ENCODE data around the gene GOLGA6L10.
"Not testable (repeated sequence)": the region's sequence is repeated elsewhere in the genome, so short reads cannot be mapped to it uniquely, and the experiment has no call there.

- not testable (repeated sequence) for TF ChIP-seq CTCF (IDR thresholded peaks at IDR 0.05); ZFX (IDR thresholded peaks at IDR 0.05; ENCODE audit: borderline replicate concordance)
Measured at GRCh38 chr15:82311321-82311720, 38.0 kb downstream of the GOLGA6L10 start.
